Endodermal cell (in vitro differentiated cells): ENCODE results near the gene GAB2. TPM values are rescaled to one million over a fixed set of nuclear protein-coding genes. Genes with fewer than 3 reads are reported as not detected.
A peak's percentile ranks its signal among the peaks of the same experiment; 100 is the strongest.

ENCODE experiments used
- DNase-seq: peaks from one replicate; pipeline ENCODE4 v3.0.0-alpha.2; 2017
- H3K27ac ChIP-seq: 2 replicates; pipeline ENCODE4 v1.5.1; 2013; ENCODE audit warnings: mild to moderate bottlenecking, low read depth, low read length, moderate library complexity
- H3K27me3 ChIP-seq: 2 replicates; pipeline ENCODE4 v1.6.1; 2013; ENCODE audit warnings: mild to moderate bottlenecking, low read length, moderate library complexity; ENCODE audit not compliant: insufficient read depth, control insufficient read depth, poor library complexity, severe bottlenecking
- H3K36me3 ChIP-seq: 2 replicates; pipeline ENCODE4 v1.7.0; 2013; ENCODE audit warnings: mild to moderate bottlenecking, low read length, moderate library complexity; ENCODE audit not compliant: control insufficient read depth, insufficient read depth
- H3K4me1 ChIP-seq: one replicate; pipeline ENCODE4 v1.7.0; 2013; ENCODE audit warnings: low read length; ENCODE audit not compliant: control insufficient read depth, insufficient read depth
- H3K4me3 ChIP-seq: 2 replicates; pipeline ENCODE4 v1.5.1; 2013; ENCODE audit warnings: mild to moderate bottlenecking, low read length, moderate library complexity
- H3K9ac ChIP-seq: 2 replicates; pipeline ENCODE4 v1.6.1; 2013; ENCODE audit warnings: mild to moderate bottlenecking, low read length, moderate library complexity; ENCODE audit not compliant: poor library complexity, severe bottlenecking; ENCODE audit errors: extremely low read depth
- H3K9me3 ChIP-seq: 2 replicates; pipeline ENCODE4 v1.6.1; 2013; ENCODE audit warnings: mild to moderate bottlenecking, low read length, moderate library complexity; ENCODE audit not compliant: control insufficient read depth
- H3K27ac Mint-ChIP-seq: 2 replicates; pipeline ENCODE4 v1.8.0; 2020; ENCODE audit warnings: mixed read lengths
- H3K27me3 Mint-ChIP-seq: 2 replicates; pipeline ENCODE4 v1.8.0; 2021; ENCODE audit warnings: mild to moderate bottlenecking, mixed read lengths; ENCODE audit not compliant: insufficient read depth
- H3K36me3 Mint-ChIP-seq: 2 replicates; pipeline ENCODE4 v1.8.0; 2020; ENCODE audit warnings: low read depth, mixed read lengths
- H3K4me1 Mint-ChIP-seq: 2 replicates; pipeline ENCODE4 v1.8.0; 2020; ENCODE audit warnings: mixed read lengths
- H3K4me3 Mint-ChIP-seq: 2 replicates; pipeline ENCODE4 v1.8.0; 2020; ENCODE audit warnings: mild to moderate bottlenecking, moderate library complexity, mixed read lengths
- H3K9me3 Mint-ChIP-seq: 2 replicates; pipeline ENCODE4 v1.8.0; 2020; ENCODE audit warnings: mild to moderate bottlenecking, mixed read lengths
- WGBS, 2 experiments: methylation state at CpG; one replicate each; pipeline versions ENCODE4 v1.1.5 to v1.1.7; 2013; ENCODE audit warnings: missing lambda C conversion rate in 2 of 2, mixed read lengths in 1 of 2; ENCODE audit not compliant: insufficient coverage in 1 of 2, insufficient read length in 1 of 2; 5-methylcytosine and 5-hydroxymethylcytosine counted together
- total RNA-seq, 2 donors: library from RNA; stranded (reverse); fragmentation: NEBNext Ultra II Directional in 1 of 2; extraction: Animal tissue kit (Norgen Biotek cat#: 25700) in 1 of 2; gene quantifications; 2 replicates in 1 of 2; 3 replicates in 1 of 2; pipeline ENCODE4 v1.2.1, GENCODE V29; 2021
- TF ChIP-seq, protein P1 (sequence below): fragments of 200-600 bp; sonication (generic); conservative IDR thresholded peaks from 2 replicates; pipeline ENCODE4 v1.5.0; 2021; ENCODE audit warnings: antibody characterized with exemption, mild to moderate bottlenecking

GAB2 gene
- total RNA-seq, 2 donors from 2014 or later: 26.9 to 62.8 TPM

- Mint-ChIP-seq H3K27ac (no peak overlapping the region), H3K9me3 (no peaks in the 10 kb centered on the region), H3K36me3 (no peaks in the 10 kb centered on the region), H3K27me3 (no peaks in the 10 kb centered on the region), H3K4me3 (no peak overlapping the region), H3K4me1 (peaks cover 16% of the 10 kb centered on the region)
- Histone ChIP-seq H3K36me3 (no peaks in the 10 kb centered on the region), H3K4me3 (no peak overlapping the region), H3K9me3 (no peaks in the 10 kb centered on the region), H3K9ac (no peak overlapping the region), H3K27me3 (no peaks in the 10 kb centered on the region), H3K27ac (no peak overlapping the region), H3K4me1 (peaks cover 3% of the 10 kb centered on the region)
- WGBS, 2 experiments: 92 to 100% methylated on average over 5 of the region's 5 CpGs
- DNase-seq: no peak
- TF ChIP-seq, protein P1, sequence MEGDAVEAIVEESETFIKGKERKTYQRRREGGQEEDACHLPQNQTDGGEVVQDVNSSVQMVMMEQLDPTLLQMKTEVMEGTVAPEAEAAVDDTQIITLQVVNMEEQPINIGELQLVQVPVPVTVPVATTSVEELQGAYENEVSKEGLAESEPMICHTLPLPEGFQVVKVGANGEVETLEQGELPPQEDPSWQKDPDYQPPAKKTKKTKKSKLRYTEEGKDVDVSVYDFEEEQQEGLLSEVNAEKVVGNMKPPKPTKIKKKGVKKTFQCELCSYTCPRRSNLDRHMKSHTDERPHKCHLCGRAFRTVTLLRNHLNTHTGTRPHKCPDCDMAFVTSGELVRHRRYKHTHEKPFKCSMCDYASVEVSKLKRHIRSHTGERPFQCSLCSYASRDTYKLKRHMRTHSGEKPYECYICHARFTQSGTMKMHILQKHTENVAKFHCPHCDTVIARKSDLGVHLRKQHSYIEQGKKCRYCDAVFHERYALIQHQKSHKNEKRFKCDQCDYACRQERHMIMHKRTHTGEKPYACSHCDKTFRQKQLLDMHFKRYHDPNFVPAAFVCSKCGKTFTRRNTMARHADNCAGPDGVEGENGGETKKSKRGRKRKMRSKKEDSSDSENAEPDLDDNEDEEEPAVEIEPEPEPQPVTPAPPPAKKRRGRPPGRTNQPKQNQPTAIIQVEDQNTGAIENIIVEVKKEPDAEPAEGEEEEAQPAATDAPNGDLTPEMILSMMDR: no peak
These were observed 155.4 kb downstream of the GAB2 start for GRCh38 chr11:78262238-78262637.

DNA sequence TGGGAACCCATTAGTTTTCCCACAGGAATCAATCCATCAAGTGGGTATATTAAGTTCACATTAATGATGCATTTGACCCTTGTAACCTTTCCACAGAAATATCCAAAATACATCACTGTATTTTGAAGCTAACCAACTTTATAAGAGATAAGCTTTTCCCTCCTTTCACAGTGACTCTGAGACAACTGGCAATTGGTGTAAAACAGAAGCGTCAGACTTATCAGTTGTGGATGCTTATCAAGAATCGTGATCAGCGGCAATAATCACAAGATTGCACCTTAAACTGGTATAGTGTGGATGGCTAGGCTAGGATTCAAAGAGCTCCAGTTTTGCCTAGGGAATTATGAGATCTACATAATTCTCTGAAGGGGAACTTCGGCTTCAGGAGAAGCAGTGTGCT lies 155.8 kb downstream of the GAB2 start:
- H3K27ac ChIP-seq: no peak overlapping the region
- no peak for DNase-seq
- TF ChIP-seq, protein P1: no peak
- no peak overlapping the region for H3K9ac ChIP-seq
- peaks cover 3% of the 10 kb centered on the region for H3K4me1 ChIP-seq
- H3K9me3 Mint-ChIP-seq: no peaks in the 10 kb centered on the region
- H3K27me3 ChIP-seq: no peaks in the 10 kb centered on the region
- H3K36me3 ChIP-seq: no peaks in the 10 kb centered on the region
- H3K27me3 Mint-ChIP-seq: no peaks in the 10 kb centered on the region
- peaks cover 18% of the 10 kb centered on the region for H3K4me1 Mint-ChIP-seq
- no peak overlapping the region for H3K27ac Mint-ChIP-seq
- H3K9me3 ChIP-seq: no peaks in the 10 kb centered on the region
- no peak overlapping the region for H3K4me3 ChIP-seq
- no peaks in the 10 kb centered on the region for H3K36me3 Mint-ChIP-seq
- no peak overlapping the region for H3K4me3 Mint-ChIP-seq
- 89% methylated on average over 4 of the region's 4 CpGs for WGBS, 2 experiments

- WGBS, 2 experiments: 66 to 81% methylated on average over 4 of the region's 4 CpGs
- TF ChIP-seq, protein P1: no peak
- Histone ChIP-seq H3K27ac (no peak overlapping the region), H3K36me3 (no peaks in the 10 kb centered on the region), H3K9me3 (no peaks in the 10 kb centered on the region), H3K9ac (no peak overlapping the region), H3K4me3 (no peak overlapping the region), H3K4me1 (peaks cover 3% of the 10 kb centered on the region), H3K27me3 (no peaks in the 10 kb centered on the region)
- DNase-seq: no peak
- no peaks in the 10 kb centered on the region for H3K27me3 Mint-ChIP-seq
- no peak overlapping the region for H3K4me3 Mint-ChIP-seq
- H3K27ac Mint-ChIP-seq: peak overlapping the region; percentile 42
- peaks cover 21% of the 10 kb centered on the region for H3K4me1 Mint-ChIP-seq
- H3K9me3 Mint-ChIP-seq: no peaks in the 10 kb centered on the region
- no peaks in the 10 kb centered on the region for H3K36me3 Mint-ChIP-seq
These were observed 156.3 kb downstream of the GAB2 start for GRCh38 chr11:78261367-78261766.
